ENCODE measurements around the gene IL1RN.

The IL1RN gene

GRCh38 chr2:113157118-113157896 lies 29.9 kb downstream of the IL1RN start:
- DNase-seq = no peak

- DNase-seq = no peak
These were observed 30.7 kb downstream of the IL1RN start for GRCh38 chr2:113157897-113158753.

- no peak for DNase-seq
These were observed 31.6 kb downstream of the IL1RN start for GRCh38 chr2:113158884-113159553.

GRCh38 chr2:113160248-113160647 lies 32.9 kb downstream of the IL1RN start:
- no peak for DNase-seq

GRCh38 chr2:113160962-113161361 lies 33.6 kb downstream of the IL1RN start:
- no peak for DNase-seq

GRCh38 chr2:113162173-113162572 lies 34.8 kb downstream of the IL1RN start:
- no peak for DNase-seq

GRCh38 chr2:113162869-113163268 lies 35.5 kb downstream of the IL1RN start:
- no peak for DNase-seq

- DNase-seq = no peak
These were observed 37.0 kb downstream of the IL1RN start for GRCh38 chr2:113164215-113164929.

GRCh38 chr2:113164930-113165585 lies 37.7 kb downstream of the IL1RN start:
- no peak for DNase-seq

- no peak for DNase-seq
These were observed 38.8 kb downstream of the IL1RN start for GRCh38 chr2:113166187-113166645.

- no peak for DNase-seq
These were observed 39.9 kb downstream of the IL1RN start for GRCh38 chr2:113167115-113167932.

GRCh38 chr2:113167962-113168340 lies 40.6 kb downstream of the IL1RN start:
- no peak for DNase-seq

GRCh38 chr2:113169002-113169530 lies 41.7 kb downstream of the IL1RN start:
- no peak for DNase-seq

- DNase-seq = no peak
These were observed 42.2 kb downstream of the IL1RN start for GRCh38 chr2:113169586-113169985.

- DNase-seq = no peak
These were observed 44.1 kb downstream of the IL1RN start for GRCh38 chr2:113171334-113172075.

GRCh38 chr2:113172721-113173541 lies 45.5 kb downstream of the IL1RN start:
- DNase-seq = no peak

- no peak for DNase-seq
These were observed 46.4 kb downstream of the IL1RN start, which contains the start of gene PSD4 for GRCh38 chr2:113173542-113174375. Gene PSD4, plus strand, starts transcription at chr2:113173971. Its CDS starts 8,486 bp downstream, at chr2:113182457.

- no peak for DNase-seq
These were observed 47.0 kb downstream of the IL1RN start for GRCh38 chr2:113174376-113174750.

All from NCI-H2081 treated with DMSO at 0.1 percent for 48 hours (cell line).